ENCODE data around the gene CWC15.

- no peak for TF ChIP-seq CTCF (IDR thresholded peaks at IDR 0.05; ENCODE audit: insufficient read depth, low read depth, low read length)
- TF ChIP-seq EZH2 (IDR thresholded peaks at IDR 0.05; ENCODE audit: insufficient read depth, low read length): no peak
Measured at GRCh38 chr11:94926271-94926625, 47.1 kb downstream of the CWC15 start.

Data from astrocyte (in vitro differentiated cells and primary cell).